Measurements from ENCODE around the gene JAKMIP2.
"Not testable (repeated sequence)": the region's sequence is repeated elsewhere in the genome, so short reads cannot be mapped to it uniquely, and the experiment has no call there.

JAKMIP2 gene

GRCh38 chr5:147644460-147644859 lies 138.1 kb downstream of the JAKMIP2 start:
- no peak for DNase-seq

GRCh38 chr5:147643142-147643541 lies 139.4 kb downstream of the JAKMIP2 start:
- DNase-seq = no peak

- DNase-seq = no peak
Observed at GRCh38 chr5:147642666-147643065, 139.9 kb downstream of the JAKMIP2 start.

GRCh38 chr5:147639321-147639720 lies 143.2 kb downstream of the JAKMIP2 start:
- no peak for DNase-seq

GRCh38 chr5:147636729-147636984 lies 145.9 kb downstream of the JAKMIP2 start:
- DNase-seq = no peak

GRCh38 chr5:147635882-147636728 lies 146.4 kb downstream of the JAKMIP2 start:
- DNase-seq = no peak

GRCh38 chr5:147635439-147635838 lies 147.1 kb downstream of the JAKMIP2 start:
- not testable (repeated sequence) for DNase-seq

GRCh38 chr5:147633173-147633572 lies 149.4 kb downstream of the JAKMIP2 start:
- no peak for DNase-seq

GRCh38 chr5:147631428-147632003 lies 151.0 kb downstream of the JAKMIP2 start:
- DNase-seq = no peak

GRCh38 chr5:147629196-147629595 lies 153.3 kb downstream of the JAKMIP2 start:
- DNase-seq = no peak

GRCh38 chr5:147628058-147628895 lies 154.3 kb downstream of the JAKMIP2 start:
- DNase-seq = peak; percentile 87

- peak; percentile 47 for DNase-seq
Observed at GRCh38 chr5:147626464-147626863, 156.1 kb downstream of the JAKMIP2 start.

- no peak for DNase-seq
Observed at GRCh38 chr5:147621016-147621415, 161.5 kb downstream of the JAKMIP2 start.

GRCh38 chr5:147619281-147619878 lies 163.1 kb downstream of the JAKMIP2 start:
- no peak for DNase-seq

GRCh38 chr5:147617711-147618350 lies 164.7 kb downstream of the JAKMIP2 start:
- DNase-seq = no peak

- no peak for DNase-seq
Observed at GRCh38 chr5:147617191-147617606, 165.3 kb downstream of the JAKMIP2 start.

- DNase-seq = no peak
Observed at GRCh38 chr5:147616421-147616820, 166.1 kb downstream of the JAKMIP2 start.

- DNase-seq = no peak
Observed at GRCh38 chr5:147613359-147613758, 169.2 kb downstream of the JAKMIP2 start.

GRCh38 chr5:147611483-147611882 lies 171.0 kb downstream of the JAKMIP2 start:
- no peak for DNase-seq

GRCh38 chr5:147610798-147611197 lies 171.7 kb downstream of the JAKMIP2 start:
- DNase-seq = no peak

- DNase-seq = no peak
Observed at GRCh38 chr5:147601652-147602051, 180.9 kb downstream of the JAKMIP2 start.

GRCh38 chr5:147591120-147591519 lies 191.4 kb downstream of the JAKMIP2 start:
- DNase-seq = no peak

- DNase-seq = no peak
Observed at GRCh38 chr5:147590096-147590495, 192.4 kb downstream of the JAKMIP2 start.
